OCI-LY3 (cell line): ENCODE measurements around the gene CHTF18.

ENCODE experiments used
- CTCF ChIP-seq: fragments of 200-600, 300-600 bp; sonication (generic); IDR thresholded peaks from 2 replicates; pipeline ENCODE4 v1.5.1; 2014; ENCODE audit warnings: antibody characterized with exemption, low read length, low read depth
- EZH2phosphoT487 ChIP-seq: fragments of 200-600 bp; shearing (Covaris generic); IDR thresholded peaks from 2 replicates; pipeline ENCODE4 v1.6.1; 2018; ENCODE audit warnings: antibody characterized with exemption, mixed run types, low read depth

GRCh38 chr16:845351-845745 is 56.9 kb downstream of the CHTF18 start:
- TF ChIP-seq CTCF = no peak
- no peak for TF ChIP-seq EZH2phosphoT487
